Measurements from ENCODE around the gene SYNGR2.

The SYNGR2 gene

GRCh38 chr17:78141437-78142118 lies 26.8 kb upstream of the SYNGR2 start:
- TF ChIP-seq CTCF (IDR thresholded peaks at IDR 0.05; ENCODE audit: control extremely low read depth, extremely low read depth, low read depth, missing control alignments): no peak
- ChIA-PET CTCF (interaction anchor here (1.2 to 4.4 kb wide), 5 partner anchors 10 to 33 kb away, joined by 3 to 31 read pairs (median 4); no protein-coding TSS in a partner anchor), POLR2A (interaction anchor here (0.7 kb wide), 1 partner anchor 28 kb away, joined by 3 read pairs; no protein-coding TSS in a partner anchor)
- no peak for DNase-seq (ENCODE audit: extremely low spot score)

- TF ChIP-seq CTCF (IDR thresholded peaks at IDR 0.05; ENCODE audit: control extremely low read depth, extremely low read depth, low read depth, missing control alignments): no peak
- DNase-seq (ENCODE audit: extremely low spot score): no peak
- POLR2A ChIA-PET: no interaction called here
- CTCF ChIA-PET: interaction anchor here (1.2 to 4.4 kb wide), 6 partner anchors 8 to 33 kb away, joined by 3 to 31 read pairs (median 8); no protein-coding TSS in a partner anchor
These were observed 26.1 kb upstream of the SYNGR2 start for GRCh38 chr17:78142119-78142861.

- no peak for DNase-seq (ENCODE audit: extremely low spot score)
- ChIA-PET POLR2A (interaction anchor here (0.5 to 0.6 kb wide), 2 partner anchors 9 to 34 kb away, joined by 3 to 4 read pairs; no protein-coding TSS in a partner anchor), CTCF (interaction anchor here (1.0 to 4.4 kb wide), 6 partner anchors 9 to 37 kb away, joined by 3 to 31 read pairs (median 8); no protein-coding TSS in a partner anchor)
- TF ChIP-seq CTCF (IDR thresholded peaks at IDR 0.05; ENCODE audit: control extremely low read depth, extremely low read depth, low read depth, missing control alignments): no peak
These were observed 24.9 kb upstream of the SYNGR2 start for GRCh38 chr17:78143214-78144146.

GRCh38 chr17:78144147-78144719 lies 24.1 kb upstream of the SYNGR2 start:
- DNase-seq (ENCODE audit: extremely low spot score): no peak
- ChIA-PET POLR2A (interaction anchor here (0.5 kb wide), 1 partner anchor 35 kb away, joined by 4 read pairs; no protein-coding TSS in a partner anchor), CTCF (interaction anchor here (1.0 to 4.4 kb wide), 7 partner anchors 9 to 44 kb away, joined by 3 to 31 read pairs (median 4); no protein-coding TSS in a partner anchor)
- TF ChIP-seq CTCF (IDR thresholded peaks at IDR 0.05; ENCODE audit: control extremely low read depth, extremely low read depth, low read depth, missing control alignments): no peak

GRCh38 chr17:78144736-78145641 lies 23.4 kb upstream of the SYNGR2 start:
- TF ChIP-seq CTCF (IDR thresholded peaks at IDR 0.05; ENCODE audit: control extremely low read depth, extremely low read depth, low read depth, missing control alignments): no peak
- ChIA-PET POLR2A (no interaction called here), CTCF (interaction anchor here (1.0 to 4.4 kb wide), 7 partner anchors 8 to 43 kb away, joined by 3 to 31 read pairs (median 4); no protein-coding TSS in a partner anchor)
- no peak for DNase-seq (ENCODE audit: extremely low spot score)

Measured in GM10248 (cell line).